GM12878 (cell line): ENCODE results near the gene UTF1. TPM values are rescaled to one million over a fixed set of nuclear protein-coding genes. Genes with fewer than 3 reads are reported as not detected.

Experiments used
- ATAC-seq: fragments of 200-7000 bp; cut with Tn5 transposase; 3 replicates; pipeline ENCODE4 v1.9.1; 2020; ENCODE audit warnings: mild to moderate bottlenecking, moderate library complexity
- BruUV-seq: library from RNA; stranded (reverse); fragments of 400-500 nt; replicated peaks from 2 replicates; lab custom pipeline; 2021; lab: Mats Ljungman, UMichigan
- CTCF ChIA-PET: fragments of 300-600 bp; sonication (Branson Sonifier 250); formaldehyde crosslinking; extraction: SDS; loops from one replicate; lab custom pipeline; 2021; ENCODE audit warnings: inconsistent platforms; lab: Yijun Ruan, JAX
- POLR2A ChIA-PET: fragments of 350-600 bp; formaldehyde crosslinking; extraction: SDS; loops from one replicate; lab custom pipeline; 2021; ENCODE audit warnings: inconsistent platforms; lab: Charles Lee
- RAD21 ChIA-PET: fragments of 300-600 bp; sonication (Branson Sonifier 250); formaldehyde crosslinking; loops from one replicate; lab custom pipeline; 2023; ENCODE audit warnings: antibody characterized with exemption; ENCODE audit not compliant: unreplicated experiment; lab: Charles Lee
- SMC1A ChIA-PET: fragments of 300-600 bp; sonication (Branson Sonifier 250); formaldehyde crosslinking; loops from one replicate; lab custom pipeline; 2023; ENCODE audit not compliant: unreplicated experiment, uncharacterized antibody; lab: Charles Lee
- DNase-seq: peaks from one replicate; pipeline ENCODE4 v3.0.0-alpha.2; 2011; ENCODE audit warnings: low read depth, low spot score
- FAIRE-seq: peaks from 3 replicates; lab custom pipeline; 2011; peaks lifted over from hg19 to GRCh38; lab: Jason Lieb, UNC
- H2AFZ ChIP-seq: 2 replicates; pipeline ENCODE4 v1.6.0; 2011; ENCODE audit warnings: low read depth, low read length, control low read depth; ENCODE audit not compliant: control insufficient read depth
- H3K27ac ChIP-seq: 2 replicates; pipeline ENCODE4 v1.5.1; 2011; ENCODE audit warnings: control low read depth; ENCODE audit not compliant: control insufficient read depth, insufficient read depth
- H3K27me3 ChIP-seq, 2 experiments: replicated peaks in 1 of 2; 2 replicates each; pipeline versions ENCODE4 v1.6.0 to v1.6.1; 2011; ENCODE audit warnings: low read length in 1 of 2; ENCODE audit not compliant: control insufficient read depth in 2 of 2, insufficient read depth in 2 of 2
- H3K36me3 ChIP-seq, 2 experiments: 2 replicates each; pipeline ENCODE4 v1.5.1; 2011; ENCODE audit warnings: low read length in 1 of 2; ENCODE audit not compliant: control insufficient read depth in 2 of 2, insufficient read depth in 2 of 2
- H3K4me1 ChIP-seq: 2 replicates; pipeline ENCODE4 v1.6.1; 2011; ENCODE audit warnings: mild to moderate bottlenecking, low read length, moderate library complexity, mixed read lengths; ENCODE audit not compliant: control insufficient read depth, insufficient read depth
- H3K4me2 ChIP-seq: 2 replicates; pipeline ENCODE4 v1.6.0; 2011; ENCODE audit warnings: control low read depth; ENCODE audit not compliant: control insufficient read depth, insufficient read depth
- H3K4me3 ChIP-seq: fragments of 200-600 bp; sonication (generic); 2 replicates; pipeline ENCODE4 v1.5.1; 2016
- H3K79me2 ChIP-seq: 2 replicates; pipeline ENCODE4 v1.6.0; 2011; ENCODE audit warnings: low read length; ENCODE audit not compliant: control insufficient read depth, insufficient read depth
- H3K9ac ChIP-seq: 2 replicates; pipeline ENCODE4 v1.8.0; 2011; ENCODE audit warnings: low read length, control low read depth, mixed read lengths; ENCODE audit not compliant: control insufficient read depth, insufficient read depth
- H3K9me3 ChIP-seq: replicated peaks from 3 replicates; pipeline ENCODE4 v1.5.1; 2011; ENCODE audit warnings: mild to moderate bottlenecking, low read length; ENCODE audit not compliant: control insufficient read depth, insufficient read depth
- H4K20me1 ChIP-seq: 2 replicates; pipeline ENCODE4 v1.6.0; 2011; ENCODE audit not compliant: control insufficient read depth, insufficient read depth
- CTCF ChIP-seq, 3 experiments: IDR thresholded peaks in 2 of 3; conservative IDR thresholded peaks in 1 of 3; 2 replicates each; pipeline ENCODE4 v1.5.1; 2011; ENCODE audit warnings: low read depth in 3 of 3, low read length in 3 of 3, mild to moderate bottlenecking in 3 of 3, control low read depth in 2 of 3, moderate library complexity in 2 of 3, inconsistent platforms in 1 of 3, mixed read lengths in 1 of 3; ENCODE audit not compliant: control insufficient read depth in 2 of 3, insufficient read depth in 1 of 3; ENCODE audit errors: extremely low read depth in 1 of 3
- FOXM1 ChIP-seq: IDR thresholded peaks from 2 replicates; pipeline ENCODE4 v1.6.1; 2012; ENCODE audit warnings: low read depth, mild to moderate bottlenecking, inconsistent platforms, low read length, moderate library complexity
- IKZF1 ChIP-seq: fragments of 450-650 bp; conservative IDR thresholded peaks from 2 replicates; pipeline ENCODE4 v1.6.1; 2017; ENCODE audit warnings: antibody characterized with exemption, mild to moderate bottlenecking
- IKZF2 ChIP-seq, 2 experiments: fragments of 450-650 bp; IDR thresholded peaks; 2 replicates each; pipeline ENCODE4 v1.6.1; 2017; ENCODE audit warnings: mild to moderate bottlenecking in 2 of 2, moderate library complexity in 2 of 2
- KAT2A ChIP-seq: conservative IDR thresholded peaks from 2 replicates; pipeline ENCODE4 v1.6.1; 2011; ENCODE audit warnings: low read depth, low read length; ENCODE audit not compliant: control insufficient read depth
- LARP7 ChIP-seq: fragments of 450-650 bp; IDR thresholded peaks from 2 replicates; pipeline ENCODE4 v1.6.1; 2017; ENCODE audit warnings: mild to moderate bottlenecking
- SIN3A ChIP-seq: IDR thresholded peaks from 2 replicates; pipeline ENCODE4 v1.6.1; 2012; ENCODE audit warnings: low read depth, low read length, improper control_type of control experiment
- SMAD5 ChIP-seq: IDR thresholded peaks from 2 replicates; pipeline ENCODE4 v1.6.1; 2016; ENCODE audit warnings: antibody characterized with exemption, low read depth
- SP1 ChIP-seq: IDR thresholded peaks from one replicate; pipeline ENCODE4 v1.6.1; 2011; ENCODE audit warnings: low read depth, low read length
- SREBF1 ChIP-seq: IDR thresholded peaks from 2 replicates; pipeline ENCODE4 v1.6.1; 2012; ENCODE audit warnings: mild to moderate bottlenecking, low read length
- STAT3 ChIP-seq: IDR thresholded peaks from 2 replicates; pipeline ENCODE4 v1.6.1; 2011; ENCODE audit warnings: low read depth, low read length, improper control_type of control experiment
- WGBS: methylation state at CpG from one replicate; pipeline ENCODE4 v1.1.6; 2016; ENCODE audit warnings: low lambda C conversion rate; ENCODE audit not compliant: insufficient replicate concordance, insufficient coverage; ENCODE audit errors: missing lambda C conversion rate; 5-methylcytosine and 5-hydroxymethylcytosine counted together
- in situ Hi-C: fragments of 300-500 bp; cut with MboI; formaldehyde crosslinking; loops from 9 replicates; pipeline ENCODE4 v1.14.3; 2018; ENCODE audit warnings: mixed read lengths
- intact Hi-C: fragments of 100-400 bp; cut with micrococcal nuclease; formaldehyde crosslinking; loops from one replicate; pipeline ENCODE4 v1.14.2; 2022; ENCODE audit not compliant: unreplicated experiment
- polyA plus RNA-seq, 11 experiments: library from polyadenylated mRNA; depleted of rRNA in 4 of 11; unstranded in 6 of 11; stranded (reverse) in 5 of 11; fragments of >200 nt; fragmentation: Nextera tagmentation in 4 of 11; fragmentation: Illumina TruSeq in 1 of 11; extraction: Ambion mirVana in 4 of 11; extraction: Trizol in 1 of 11; gene quantifications; 1 replicate in 1 of 11; 2 replicates in 10 of 11; pipeline versions ENCODE4 v1.2.1 to v1.2.3, GENCODE V29; 2011 to 2016; ENCODE audit warnings: inconsistent platforms in 2 of 11, missing spikeins in 2 of 11, low read depth in 1 of 11
- total RNA-seq, 4 experiments: library from RNA; depleted of rRNA in 3 of 4; stranded (reverse); fragments of >200 nt in 3 of 4; fragmentation: Illumina TruSeq in 1 of 4; extraction: Trizol in 1 of 4; gene quantifications; 2 replicates each; pipeline versions ENCODE4 v1.2.1 to v1.2.3, GENCODE V29; 2013 to 2021
- TF ChIP-seq, protein P1 (sequence below): fragments of 450-650 bp; IDR thresholded peaks from 2 replicates; pipeline ENCODE4 v1.6.1; 2016; ENCODE audit warnings: mild to moderate bottlenecking
- TF ChIP-seq, protein P2 (sequence below): fragments of 450-650 bp; IDR thresholded peaks from 2 replicates; pipeline ENCODE4 v1.6.1; 2018; ENCODE audit warnings: borderline replicate concordance, mild to moderate bottlenecking; ENCODE audit not compliant: partially characterized antibody

Gene UTF1
- total and polyA plus RNA-seq, 10 of the 15 experiments (the other 5 are each of a cell fraction or from before 2014, with no cell fraction given), result not detected

- H3K9me3 ChIP-seq, result no peaks in the 10 kb centered on the region
- BruUV-seq, result no TSS peak
- no peak for FAIRE-seq
Measured at GRCh38 chr10:133191651-133192050, 38.4 kb upstream of the UTF1 start.

DNA sequence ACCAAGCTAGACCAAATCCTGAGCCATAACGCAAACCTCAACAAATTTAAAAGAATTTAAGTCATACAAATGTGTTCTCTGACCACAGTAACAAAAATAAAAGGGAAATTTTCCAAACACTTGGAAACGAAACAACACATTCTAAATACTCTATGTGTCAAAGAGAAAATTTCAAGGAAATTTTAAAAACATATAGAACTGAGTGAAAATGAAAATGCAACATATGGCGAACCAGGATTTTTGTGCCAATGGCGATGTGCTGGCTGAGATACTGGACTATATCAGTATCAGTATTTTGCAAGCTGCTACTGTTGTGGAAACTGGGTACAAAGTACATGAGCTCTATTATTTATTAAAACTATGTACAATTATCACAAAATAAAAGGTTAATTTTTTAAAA, 35.9 kb upstream of the UTF1 start:
- 41% methylated on average over 4 of the region's 4 CpGs for WGBS
- H4K20me1 ChIP-seq, result no peaks in the 10 kb centered on the region
- no peak overlapping the region for H3K27ac ChIP-seq
- no peaks in the 10 kb centered on the region for H3K36me3 ChIP-seq
- intact Hi-C loops (no loop called here), in situ Hi-C loops (no loop called here)
- POLR2A ChIA-PET, result no interaction called here
- no peak for FAIRE-seq
- no peaks in the 10 kb centered on the region for H3K9me3 ChIP-seq
- no peak for DNase-seq
- no peak overlapping the region for H3K4me3 ChIP-seq
- CTCF ChIA-PET, result no interaction called here
- no peak for ATAC-seq
- no TSS peak for BruUV-seq
- H3K79me2 ChIP-seq, result no peaks in the 10 kb centered on the region
- no peak overlapping the region for H3K9ac ChIP-seq
- no peaks in the 10 kb centered on the region for H3K27me3 ChIP-seq
- H2AFZ ChIP-seq, result no peak overlapping the region
- RAD21 ChIA-PET, result no interaction called here
- SMC1A ChIA-PET, result no interaction called here
- no peaks in the 10 kb centered on the region for H3K4me1 ChIP-seq
- no peak overlapping the region for H3K4me2 ChIP-seq
- TF ChIP-seq SIN3A (no peak), STAT3 (no peak), SMAD5 (no peak), CTCF (IDR thresholded peaks at IDR 0.05 in 2 of 3, conservative IDR thresholded peaks at IDR 0.05 in 1 of 3; ENCODE audit: control insufficient read depth in 2 of 3, extremely low read depth in 1 of 3, insufficient read depth in 1 of 3, low read depth in 3 of 3, low read length in 3 of 3) (no peak), IKZF1 (no peak), FOXM1 (no peak), LARP7 (no peak), IKZF2 (IDR thresholded peaks at IDR 0.05) (no peak)
- TF ChIP-seq, protein P1, sequence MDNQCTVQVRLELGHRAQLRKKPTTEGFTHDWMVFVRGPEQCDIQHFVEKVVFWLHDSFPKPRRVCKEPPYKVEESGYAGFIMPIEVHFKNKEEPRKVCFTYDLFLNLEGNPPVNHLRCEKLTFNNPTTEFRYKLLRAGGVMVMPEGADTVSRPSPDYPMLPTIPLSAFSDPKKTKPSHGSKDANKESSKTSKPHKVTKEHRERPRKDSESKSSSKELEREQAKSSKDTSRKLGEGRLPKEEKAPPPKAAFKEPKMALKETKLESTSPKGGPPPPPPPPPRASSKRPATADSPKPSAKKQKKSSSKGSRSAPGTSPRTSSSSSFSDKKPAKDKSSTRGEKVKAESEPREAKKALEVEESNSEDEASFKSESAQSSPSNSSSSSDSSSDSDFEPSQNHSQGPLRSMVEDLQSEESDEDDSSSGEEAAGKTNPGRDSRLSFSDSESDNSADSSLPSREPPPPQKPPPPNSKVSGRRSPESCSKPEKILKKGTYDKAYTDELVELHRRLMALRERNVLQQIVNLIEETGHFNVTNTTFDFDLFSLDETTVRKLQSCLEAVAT, result no peak

More at GRCh38 chr10:133191651-133192050, 38.4 kb upstream of the UTF1 start:
- WGBS, result 47% methylated on average over 4 of the region's 4 CpGs
- Histone ChIP-seq H4K20me1 (no peaks in the 10 kb centered on the region), H3K4me3 (no peak overlapping the region), H3K9ac (no peak overlapping the region), H3K36me3 (no peaks in the 10 kb centered on the region), H3K27me3 (no peaks in the 10 kb centered on the region), H3K27ac (no peak overlapping the region), H2AFZ (no peak overlapping the region), H3K4me1 (no peaks in the 10 kb centered on the region), H3K4me2 (no peak overlapping the region), H3K79me2 (no peaks in the 10 kb centered on the region)
- in situ Hi-C loops, result no loop called here
- no peak for DNase-seq
- TF ChIP-seq SMAD5 (no peak), SREBF1 (no peak), SP1 (no peak), KAT2A (no peak)
- TF ChIP-seq, protein P2, sequence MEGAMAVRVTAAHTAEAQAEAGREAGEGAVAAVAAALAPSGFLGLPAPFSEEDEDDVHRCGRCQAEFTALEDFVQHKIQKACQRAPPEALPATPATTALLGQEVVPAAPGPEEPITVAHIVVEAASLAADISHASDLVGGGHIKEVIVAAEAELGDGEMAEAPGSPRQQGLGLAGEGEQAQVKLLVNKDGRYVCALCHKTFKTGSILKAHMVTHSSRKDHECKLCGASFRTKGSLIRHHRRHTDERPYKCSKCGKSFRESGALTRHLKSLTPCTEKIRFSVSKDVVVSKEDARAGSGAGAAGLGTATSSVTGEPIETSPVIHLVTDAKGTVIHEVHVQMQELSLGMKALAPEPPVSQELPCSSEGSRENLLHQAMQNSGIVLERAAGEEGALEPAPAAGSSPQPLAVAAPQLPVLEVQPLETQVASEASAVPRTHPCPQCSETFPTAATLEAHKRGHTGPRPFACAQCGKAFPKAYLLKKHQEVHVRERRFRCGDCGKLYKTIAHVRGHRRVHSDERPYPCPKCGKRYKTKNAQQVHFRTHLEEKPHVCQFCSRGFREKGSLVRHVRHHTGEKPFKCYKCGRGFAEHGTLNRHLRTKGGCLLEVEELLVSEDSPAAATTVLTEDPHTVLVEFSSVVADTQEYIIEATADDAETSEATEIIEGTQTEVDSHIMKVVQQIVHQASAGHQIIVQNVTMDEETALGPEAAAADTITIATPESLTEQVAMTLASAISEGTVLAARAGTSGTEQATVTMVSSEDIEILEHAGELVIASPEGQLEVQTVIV, result no peak
- ChIA-PET CTCF (no interaction called here), SMC1A (no interaction called here), POLR2A (no interaction called here), RAD21 (no interaction called here)
- intact Hi-C loops, result no loop called here
- ATAC-seq, result no peak
